ENCODE results near the gene RPS28.
A peak's percentile ranks its signal among the peaks of the same experiment; 100 is the strongest.

The RPS28 gene

GRCh38 chr19:8361921-8362793 lies 40.9 kb downstream of the RPS28 start:
- no peaks in the 10 kb centered on the region for H3K27me3 ChIP-seq (ENCODE audit: insufficient read depth, low read depth, severe bottlenecking)
- H3K36me3 ChIP-seq: no peaks in the 10 kb centered on the region
- TF ChIP-seq CTCF (IDR thresholded peaks at IDR 0.05; ENCODE audit: low read depth, low read length): no peak
- peak; percentile 42 for DNase-seq
- H3K27ac ChIP-seq: no peak overlapping the region
- H3K9me3 ChIP-seq (ENCODE audit: severe bottlenecking): no peaks in the 10 kb centered on the region
- no peak overlapping the region for H3K4me3 ChIP-seq (ENCODE audit: low read depth, low read length)

- DNase-seq: peak; percentile 74
- H3K27ac ChIP-seq: peak within 1 kb of the TSS; percentile 62
Measured at GRCh38 chr19:8363803-8364771, 42.8 kb downstream of the RPS28 start, which contains the start of gene ANGPTL4. ANGPTL4 (plus strand) TSS chr19:8364155; CDS start chr19:8364322, 167 bp downstream.

GRCh38 chr19:8366121-8366581 lies 44.9 kb downstream of the RPS28 start:
- H3K27me3 ChIP-seq (ENCODE audit: insufficient read depth, low read depth, severe bottlenecking): no peaks in the 10 kb centered on the region
- no peaks in the 10 kb centered on the region for H3K9me3 ChIP-seq (ENCODE audit: severe bottlenecking)
- no peaks in the 10 kb centered on the region for H3K36me3 ChIP-seq
- no peak overlapping the region for H3K4me3 ChIP-seq (ENCODE audit: low read depth, low read length)
- DNase-seq: no peak
- no peak for TF ChIP-seq CTCF (IDR thresholded peaks at IDR 0.05; ENCODE audit: low read depth, low read length)
- no peak overlapping the region for H3K27ac ChIP-seq

More at GRCh38 chr19:8363803-8364771, 42.8 kb downstream of the RPS28 start, which contains the start of gene ANGPTL4:
- Histone ChIP-seq H3K4me3 (ENCODE audit: low read depth, low read length) (peak within 1 kb of the TSS; percentile 68), H3K36me3 (no peaks in the 10 kb centered on the region), H3K27me3 (ENCODE audit: insufficient read depth, low read depth, severe bottlenecking) (no peaks in the 10 kb centered on the region), H3K9me3 (ENCODE audit: severe bottlenecking) (no peaks in the 10 kb centered on the region)
- TF ChIP-seq CTCF (IDR thresholded peaks at IDR 0.05; ENCODE audit: low read depth, low read length): peak; percentile 53

GRCh38 chr19:8366961-8367326 lies 45.6 kb downstream of the RPS28 start:
- no peak overlapping the region for H3K4me3 ChIP-seq (ENCODE audit: low read depth, low read length)
- TF ChIP-seq CTCF (IDR thresholded peaks at IDR 0.05; ENCODE audit: low read depth, low read length): no peak
- H3K9me3 ChIP-seq (ENCODE audit: severe bottlenecking): no peaks in the 10 kb centered on the region
- H3K36me3 ChIP-seq: no peaks in the 10 kb centered on the region
- no peak overlapping the region for H3K27ac ChIP-seq
- no peak for DNase-seq
- H3K27me3 ChIP-seq (ENCODE audit: insufficient read depth, low read depth, severe bottlenecking): no peaks in the 10 kb centered on the region

GRCh38 chr19:8367327-8368001 lies 46.2 kb downstream of the RPS28 start:
- peak; percentile 28 for DNase-seq
- H3K27me3 ChIP-seq (ENCODE audit: insufficient read depth, low read depth, severe bottlenecking): no peaks in the 10 kb centered on the region
- H3K36me3 ChIP-seq: no peaks in the 10 kb centered on the region
- H3K9me3 ChIP-seq (ENCODE audit: severe bottlenecking): no peaks in the 10 kb centered on the region
- no peak overlapping the region for H3K27ac ChIP-seq
- no peak overlapping the region for H3K4me3 ChIP-seq (ENCODE audit: low read depth, low read length)
- no peak for TF ChIP-seq CTCF (IDR thresholded peaks at IDR 0.05; ENCODE audit: low read depth, low read length)

All from WERI-Rb-1 (cell line).